Ramos (cell line): ENCODE results near the gene GNB1L.

Experiments used
- in situ Hi-C: fragments of 300-500 bp; cut with MboI; formaldehyde crosslinking; loops from one replicate; pipeline ENCODE4 v1.14.3; 2022; ENCODE audit warnings: low sequenced_read_pairs; ENCODE audit not compliant: unreplicated experiment

GNB1L gene

GRCh38 chr22:19815823-19816290, 38.8 kb downstream of the GNB1L start:
- in situ Hi-C loops, result no loop called here

GRCh38 chr22:19815093-19815822, 39.4 kb downstream of the GNB1L start:
- in situ Hi-C loops, result no loop called here

- in situ Hi-C loops, result no loop called here
These were observed 40.2 kb downstream of the GNB1L start for GRCh38 chr22:19814428-19814827.

GRCh38 chr22:19812910-19813309, 41.8 kb downstream of the GNB1L start:
- in situ Hi-C loops, result no loop called here

- in situ Hi-C loops, result no loop called here
These were observed 42.6 kb downstream of the GNB1L start for GRCh38 chr22:19811811-19812771.

GRCh38 chr22:19811211-19811621, 43.5 kb downstream of the GNB1L start:
- in situ Hi-C loops, result no loop called here

- in situ Hi-C loops, result no loop called here
These were observed 44.1 kb downstream of the GNB1L start for GRCh38 chr22:19810381-19811201.

- in situ Hi-C loops, result no loop called here
These were observed 44.9 kb downstream of the GNB1L start for GRCh38 chr22:19809741-19810140.

- in situ Hi-C loops, result no loop called here
These were observed 45.7 kb downstream of the GNB1L start for GRCh38 chr22:19808873-19809478.

- in situ Hi-C loops, result no loop called here
These were observed 46.5 kb downstream of the GNB1L start for GRCh38 chr22:19807914-19808872.

- in situ Hi-C loops, result no loop called here
These were observed 47.3 kb downstream of the GNB1L start for GRCh38 chr22:19807161-19807913.

- in situ Hi-C loops, result no loop called here
These were observed 48.2 kb downstream of the GNB1L start for GRCh38 chr22:19806213-19807160.

GRCh38 chr22:19805821-19806212, 48.9 kb downstream of the GNB1L start:
- in situ Hi-C loops, result no loop called here

- in situ Hi-C loops, result no loop called here
These were observed 50.9 kb downstream of the GNB1L start for GRCh38 chr22:19803736-19804267.

- in situ Hi-C loops, result no loop called here
These were observed 51.6 kb downstream of the GNB1L start for GRCh38 chr22:19802894-19803735.
